HG03045 (cell line): Measurements from ENCODE around the gene HENMT1.
"Not testable (repeated sequence)": the region's sequence is repeated elsewhere in the genome, so short reads cannot be mapped to it uniquely, and the experiment has no call there.

ENCODE experiments used
- ATAC-seq: cut with Tn5 transposase; IDR thresholded peaks from one replicate; pipeline ENCODE4 v1.9.1; 2021; ENCODE audit warnings: mild to moderate bottlenecking, moderate library complexity; ENCODE audit not compliant: unreplicated experiment

HENMT1 gene

GRCh38 chr1:108671143-108671542 is 10.2 kb upstream of the HENMT1 start:
- ATAC-seq: no peak

- ATAC-seq: no peak
Observed at GRCh38 chr1:108670131-108670773, 9.4 kb upstream of the HENMT1 start.

- ATAC-seq: no peak
Observed at GRCh38 chr1:108669679-108670078, 8.8 kb upstream of the HENMT1 start.

- no peak for ATAC-seq
Observed at GRCh38 chr1:108668777-108669176, 7.9 kb upstream of the HENMT1 start.

- not testable (repeated sequence) for ATAC-seq
Observed at GRCh38 chr1:108667422-108667821, 6.5 kb upstream of the HENMT1 start.

GRCh38 chr1:108665771-108666170 is 4.9 kb upstream of the HENMT1 start:
- ATAC-seq: no peak

- no peak for ATAC-seq
Observed at GRCh38 chr1:108665067-108665466, 4.2 kb upstream of the HENMT1 start.

- no peak for ATAC-seq
Observed at GRCh38 chr1:108664481-108664880, 3.6 kb upstream of the HENMT1 start.

GRCh38 chr1:108663074-108663473 is 2.2 kb upstream of the HENMT1 start:
- no peak for ATAC-seq

GRCh38 chr1:108657356-108658080 is 3.4 kb downstream of the HENMT1 start:
- ATAC-seq: no peak

GRCh38 chr1:108653431-108654105 is 7.3 kb downstream of the HENMT1 start:
- no peak for ATAC-seq

- no peak for ATAC-seq
Observed at GRCh38 chr1:108646648-108647269, 14.1 kb downstream of the HENMT1 start.

- no peak for ATAC-seq
Observed at GRCh38 chr1:108646265-108646647, 14.6 kb downstream of the HENMT1 start.

- no peak for ATAC-seq
Observed at GRCh38 chr1:108645564-108646184, 15.2 kb downstream of the HENMT1 start.

- ATAC-seq: no peak
Observed at GRCh38 chr1:108644984-108645383, 15.9 kb downstream of the HENMT1 start.

GRCh38 chr1:108643492-108644335 is 17.2 kb downstream of the HENMT1 start:
- ATAC-seq: no peak

- ATAC-seq: not testable (repeated sequence)
Observed at GRCh38 chr1:108640863-108641262, 20.0 kb downstream of the HENMT1 start.

- ATAC-seq: no peak
Observed at GRCh38 chr1:108639899-108640560, 20.9 kb downstream of the HENMT1 start.

GRCh38 chr1:108636876-108637275 is 24.0 kb downstream of the HENMT1 start:
- ATAC-seq: no peak

GRCh38 chr1:108634521-108634920 is 26.4 kb downstream of the HENMT1 start:
- no peak for ATAC-seq
